IMR-90 (cell line): ENCODE measurements around the gene CEACAM20. TPM values are rescaled to one million over a fixed set of nuclear protein-coding genes. Genes with fewer than 3 reads are reported as not detected.
A peak's percentile ranks its signal among the peaks of the same experiment; 100 is the strongest.

Source experiments
- ATAC-seq: fragments of 200-7000 bp; cut with Tn5 transposase; 2 replicates; pipeline ENCODE4 v1.9.1; 2020; ENCODE audit warnings: low read depth, mild to moderate bottlenecking, moderate library complexity
- BruUV-seq: library from RNA; stranded (reverse); fragments of 400-500 nt; replicated peaks from 2 replicates; lab custom pipeline; 2021; lab: Mats Ljungman, UMichigan
- CTCF ChIA-PET: fragments of 300-600 bp; formaldehyde crosslinking; extraction: SDS; loops from one replicate; lab custom pipeline; 2021; ENCODE audit warnings: antibody characterized with exemption; lab: Yijun Ruan, JAX
- POLR2A ChIA-PET: fragments of 300-600 bp; sonication (Branson Sonifier 250); formaldehyde crosslinking; loops from one replicate; lab custom pipeline; 2022; ENCODE audit warnings: antibody characterized with exemption; ENCODE audit not compliant: unreplicated experiment; lab: Charles Lee
- DNase-seq: peaks from one replicate; pipeline ENCODE4 v3.0.0; 2013
- H2AFZ ChIP-seq: replicated peaks from 2 replicates; pipeline ENCODE3; 2013; ENCODE audit warnings: low read length, mild to moderate bottlenecking; ENCODE audit not compliant: poor library complexity
- H2AK5ac ChIP-seq: 2 replicates; pipeline ENCODE4 v1.6.1; 2013; ENCODE audit warnings: low read depth, low read length, inconsistent platforms
- H2AK9ac ChIP-seq: replicated peaks from 2 replicates; pipeline ENCODE3; 2013; ENCODE audit warnings: mild to moderate bottlenecking, low read depth, low read length, moderate library complexity; ENCODE audit not compliant: poor library complexity
- H2BK120ac ChIP-seq: 2 replicates; pipeline ENCODE4 v1.6.1; 2013; ENCODE audit warnings: low read depth, low read length, inconsistent platforms
- H2BK15ac ChIP-seq: 3 replicates; pipeline ENCODE4 v1.6.1; 2013; ENCODE audit warnings: low read depth, low read length, inconsistent platforms
- H2BK20ac ChIP-seq: 2 replicates; pipeline ENCODE4 v1.6.1; 2013; ENCODE audit warnings: low read depth, mild to moderate bottlenecking, inconsistent platforms, low read length, moderate library complexity
- H2BK5ac ChIP-seq: 2 replicates; pipeline ENCODE4 v1.6.1; 2013; ENCODE audit warnings: mild to moderate bottlenecking, low read depth, low read length, inconsistent platforms; ENCODE audit not compliant: poor library complexity, severe bottlenecking
- H3K14ac ChIP-seq: replicated peaks from 2 replicates; pipeline ENCODE4 v1.6.1; 2013; ENCODE audit warnings: low read depth, low read length, inconsistent platforms
- H3K18ac ChIP-seq: 2 replicates; pipeline ENCODE4 v1.6.1; 2013; ENCODE audit warnings: low read depth, low read length, control low read depth
- H3K23ac ChIP-seq: 2 replicates; pipeline ENCODE4 v1.6.1; 2013; ENCODE audit warnings: low read depth, low read length, inconsistent platforms
- H3K27ac ChIP-seq: 2 replicates; pipeline ENCODE4 v1.5.1; 2013; ENCODE audit warnings: mild to moderate bottlenecking, control low read depth, low read length; ENCODE audit not compliant: insufficient read depth
- H3K27me3 ChIP-seq: 2 replicates; pipeline ENCODE4 v1.6.1; 2013; ENCODE audit warnings: low read length; ENCODE audit not compliant: control insufficient read depth, insufficient read depth
- H3K36me3 ChIP-seq: 2 replicates; pipeline ENCODE4 v1.6.1; 2013; ENCODE audit warnings: low read length, mixed read lengths; ENCODE audit not compliant: control insufficient read depth, insufficient read depth
- H3K4ac ChIP-seq: 2 replicates; pipeline ENCODE4 v1.6.1; 2013; ENCODE audit warnings: low read depth, low read length, inconsistent platforms
- H3K4me1 ChIP-seq: 2 replicates; pipeline ENCODE4 v1.6.1; 2013; ENCODE audit warnings: low read length, mixed read lengths; ENCODE audit not compliant: control insufficient read depth, insufficient read depth
- H3K4me2 ChIP-seq: 2 replicates; pipeline ENCODE4 v1.6.1; 2013; ENCODE audit warnings: low read depth, mild to moderate bottlenecking, control low read depth, low read length, moderate library complexity
- H3K4me3 ChIP-seq: 2 replicates; pipeline ENCODE4 v1.5.1; 2013; ENCODE audit warnings: low read depth, mild to moderate bottlenecking, control low read depth, low read length, moderate library complexity; ENCODE audit not compliant: insufficient read depth
- H3K56ac ChIP-seq: 2 replicates; pipeline ENCODE4 v1.6.1; 2013; ENCODE audit warnings: low read length, inconsistent platforms; ENCODE audit not compliant: insufficient read depth; ENCODE audit errors: extremely low read depth
- H3K79me1 ChIP-seq, 2 experiments: 2 replicates each; pipeline ENCODE4 v1.6.1; 2013; ENCODE audit warnings: low read length in 2 of 2, inconsistent platforms in 1 of 2, low read depth in 1 of 2
- H3K9ac ChIP-seq: 2 replicates; pipeline ENCODE4 v1.6.1; 2013; ENCODE audit warnings: low read depth, low read length, control low read depth
- H3K9me1 ChIP-seq: 2 replicates; pipeline ENCODE4 v1.6.1; 2013; ENCODE audit warnings: low read length, inconsistent platforms; ENCODE audit not compliant: insufficient read depth
- H3K9me3 ChIP-seq: 2 replicates; pipeline ENCODE4 v1.6.1; 2013; ENCODE audit warnings: low read length; ENCODE audit not compliant: control insufficient read depth, insufficient read depth
- H4K20me1 ChIP-seq: 2 replicates; pipeline ENCODE4 v1.6.1; 2013; ENCODE audit warnings: low read length, inconsistent platforms; ENCODE audit not compliant: insufficient read depth
- H4K5ac ChIP-seq: 2 replicates; pipeline ENCODE4 v1.6.1; 2013; ENCODE audit warnings: mild to moderate bottlenecking, low read depth, low read length, control low read depth
- H4K8ac ChIP-seq, 2 experiments: 2 replicates each; pipeline ENCODE4 v1.6.1; 2013; ENCODE audit warnings: low read depth in 2 of 2, low read length in 2 of 2, control low read depth in 1 of 2, inconsistent platforms in 1 of 2
- H4K91ac ChIP-seq: 2 replicates; pipeline ENCODE4 v1.6.1; 2013; ENCODE audit warnings: low read depth, low read length, inconsistent platforms; ENCODE audit not compliant: insufficient read depth
- CEBPB ChIP-seq: IDR thresholded peaks from 2 replicates; pipeline ENCODE4 v1.6.1; 2012; ENCODE audit warnings: low read depth, low read length, improper control_type of control experiment
- CHD1 ChIP-seq: IDR thresholded peaks from 2 replicates; pipeline ENCODE4 v1.6.1; 2012; ENCODE audit warnings: low read depth, low read length, improper control_type of control experiment
- FOS ChIP-seq: fragments of 150-350 bp; IDR thresholded peaks from 2 replicates; pipeline ENCODE4 v1.6.1; 2016; ENCODE audit warnings: low read depth, low read length
- MAFK ChIP-seq: IDR thresholded peaks from 2 replicates; pipeline ENCODE4 v1.6.1; 2012; ENCODE audit warnings: low read depth, low read length, improper control_type of control experiment
- MAZ ChIP-seq: IDR thresholded peaks from 2 replicates; pipeline ENCODE4 v1.6.1; 2012; ENCODE audit warnings: low read depth, mild to moderate bottlenecking, low read length, improper control_type of control experiment, moderate library complexity, borderline replicate concordance
- MXI1 ChIP-seq: IDR thresholded peaks from 2 replicates; pipeline ENCODE4 v1.6.1; 2012; ENCODE audit warnings: low read depth, mild to moderate bottlenecking, low read length, moderate library complexity, borderline replicate concordance
- NFE2L2 ChIP-seq: fragments of 150-350 bp; IDR thresholded peaks from 2 replicates; pipeline ENCODE4 v1.6.1; 2016; ENCODE audit warnings: low read depth, mild to moderate bottlenecking, low read length
- POLR2A ChIP-seq: IDR thresholded peaks from 2 replicates; pipeline ENCODE4 v1.6.1; 2012; ENCODE audit warnings: mild to moderate bottlenecking, low read depth, low read length
- RAD21 ChIP-seq: IDR thresholded peaks from 2 replicates; pipeline ENCODE4 v1.6.1; 2012; ENCODE audit warnings: low read length, improper control_type of control experiment
- RCOR1 ChIP-seq: IDR thresholded peaks from 2 replicates; pipeline ENCODE4 v1.6.1; 2012; ENCODE audit warnings: mild to moderate bottlenecking, low read length, improper control_type of control experiment; ENCODE audit not compliant: insufficient replicate concordance
- SMC3 ChIP-seq: fragments of 150-350 bp; IDR thresholded peaks from 2 replicates; pipeline ENCODE4 v1.6.1; 2016; ENCODE audit warnings: low read depth, mild to moderate bottlenecking, antibody characterized with exemption, low read length, moderate library complexity
- WGBS, 2 experiments: methylation state at CpG; one replicate each; pipeline versions ENCODE4 v1.1.5 to v1.1.7; 2013; ENCODE audit warnings: missing lambda C conversion rate in 2 of 2; ENCODE audit not compliant: insufficient read length in 1 of 2; ENCODE audit errors: extremely low coverage in 2 of 2; 5-methylcytosine and 5-hydroxymethylcytosine counted together
- dilution Hi-C: fragments of 300-500 bp; cut with HindIII; formaldehyde crosslinking; loops from one replicate; pipeline ENCODE4 v1.14.3; 2018; ENCODE audit warnings: low sequenced_read_pairs; ENCODE audit not compliant: unreplicated experiment
- in situ Hi-C: fragments of 300-500 bp; cut with MboI; formaldehyde crosslinking; loops from 3 replicates; pipeline ENCODE4 v1.14.3; 2019; ENCODE audit warnings: low sequenced_read_pairs, inconsistent platforms, mixed read lengths
- intact Hi-C: fragments of 100-400 bp; cut with micrococcal nuclease; formaldehyde crosslinking; loops from 2 replicates; pipeline ENCODE4 v1.10.0; 2022
- polyA plus RNA-seq, 3 experiments: library from polyadenylated mRNA; depleted of rRNA; stranded (reverse); fragments of >200 nt; gene quantifications; 2 replicates each; pipeline ENCODE4 v1.2.3, GENCODE V29; 2012; ENCODE audit warnings: low replicate concordance in 1 of 3
- total RNA-seq: library from RNA; depleted of rRNA; stranded (reverse); fragments of >200 nt; gene quantifications from 2 replicates; pipeline ENCODE4 v1.2.3, GENCODE V29; 2012
- TF ChIP-seq, protein P1 (sequence below): fragments of 150-350 bp; IDR thresholded peaks from 2 replicates; pipeline ENCODE4 v1.6.1; 2016; ENCODE audit warnings: low read depth, mild to moderate bottlenecking, low read length, moderate library complexity, borderline replicate concordance
- TF ChIP-seq, protein P2 (sequence below): fragments of 150-350 bp; IDR thresholded peaks from 2 replicates; pipeline ENCODE4 v1.6.1; 2017; ENCODE audit warnings: mild to moderate bottlenecking, antibody characterized with exemption, low read length, low read depth
- TF ChIP-seq, protein P3 (sequence below): conservative IDR thresholded peaks from 2 replicates; pipeline ENCODE4 v1.5.1; 2012; ENCODE audit warnings: mild to moderate bottlenecking, low read depth, low read length, improper control_type of control experiment

CEACAM20 gene
- total and polyA plus RNA-seq, 2 of the 4 experiments (the other 2 are of a cell fraction) = not detected

DNA sequence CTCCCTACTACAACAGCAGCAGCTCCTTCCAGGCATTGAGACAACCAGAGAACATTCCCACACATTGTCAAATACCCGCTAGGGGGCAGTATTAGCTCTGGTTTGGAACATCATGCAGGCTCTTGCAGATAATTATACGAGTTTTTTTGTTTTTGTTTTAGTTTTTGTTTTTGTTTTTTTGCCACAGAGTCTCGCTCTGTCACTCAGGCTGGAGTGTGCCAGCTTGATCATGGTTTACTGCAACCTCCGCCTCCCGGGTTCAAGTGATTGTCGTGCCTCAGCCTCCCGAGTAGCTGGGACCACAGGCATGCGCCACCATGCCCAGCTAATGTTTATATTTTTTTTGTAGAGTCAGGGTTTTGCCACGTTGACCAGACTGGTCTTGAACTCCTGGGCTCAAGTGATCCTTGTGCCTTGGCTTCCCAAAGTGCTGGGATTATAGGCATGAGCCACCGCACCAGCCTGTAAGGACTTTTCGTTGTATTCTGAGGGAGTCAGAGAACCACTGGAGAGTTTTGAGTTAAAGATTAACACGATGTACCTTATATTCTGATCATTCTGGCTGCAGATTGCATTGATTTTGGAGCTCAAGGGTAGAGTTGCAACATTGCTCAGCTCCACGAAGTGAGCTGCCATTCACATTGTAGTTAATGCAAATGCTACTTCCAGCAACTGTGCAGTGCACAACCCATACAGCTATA, 41.7 kb upstream of the CEACAM20 start:
- 69% methylated on average over 9 of the region's 13 CpGs; no CpG with 5 or more reads in 1 of the 2 experiments for WGBS, 2 experiments
- CTCF ChIA-PET = interaction anchor here (0.5 to 2.5 kb wide), 17 partner anchors 17 to 200 kb away, joined by 3 to 16 read pairs (median 5); no protein-coding TSS in a partner anchor
- H3K23ac ChIP-seq = no peak overlapping the region
- no peaks in the 10 kb centered on the region for H4K20me1 ChIP-seq
- no peak overlapping the region for H2BK5ac ChIP-seq
- H4K8ac ChIP-seq = no peak overlapping the region
- H3K27me3 ChIP-seq = peaks cover 8% of the 10 kb centered on the region
- dilution Hi-C loops = no loop called here
- H4K91ac ChIP-seq = no peak overlapping the region
- peak overlapping the region; percentile 32; the same call in 1 of the 2 replicates for H2BK120ac ChIP-seq
- intact Hi-C loops = loop anchor here (1.0 to 10.0 kb wide), 5 partner anchors 86 to 384 kb away; partner anchors contain the start of genes CLPTM1 and NECTIN2
- H3K18ac ChIP-seq = no peak overlapping the region
- no peak overlapping the region for H3K56ac ChIP-seq
- no peak overlapping the region for H4K5ac ChIP-seq
- DNase-seq = peak; percentile 82
- POLR2A ChIA-PET = interaction anchor here (1.0 kb wide), 1 partner anchor 77 kb away, joined by 3 read pairs; no protein-coding TSS in a partner anchor
- H3K4ac ChIP-seq = 0 out of 2 replicates have a peak overlapping the region, but pooled peaks have one; percentile 36
- 0 out of 2 replicates have a peak overlapping the region, but pooled peaks have one; percentile 4 for H3K14ac ChIP-seq
- H2BK15ac ChIP-seq = peak overlapping the region; percentile 15; the same call in 1 of the 3 replicates
- no TSS peak for BruUV-seq
- H2AK5ac ChIP-seq = peak overlapping the region; percentile 57; the same call in 1 of the 2 replicates
- peak; percentile 88 for ATAC-seq
- H3K4me2 ChIP-seq = no peak overlapping the region
- H2BK20ac ChIP-seq = no peak overlapping the region
- H3K79me1 ChIP-seq = no peaks in the 10 kb centered on the region
- no peak overlapping the region for H3K4me3 ChIP-seq
- no peaks in the 10 kb centered on the region for H3K36me3 ChIP-seq
- H3K9me3 ChIP-seq = no peaks in the 10 kb centered on the region
- in situ Hi-C loops = loop anchor here (5.0 to 25.0 kb wide), 3 partner anchors 86 to 271 kb away; partner anchors contain the start of gene CBLC
- H2AFZ ChIP-seq = no peak overlapping the region
- no peaks in the 10 kb centered on the region; the same call in 1 of the 2 replicates for H3K9me1 ChIP-seq
- no peak overlapping the region for H2AK9ac ChIP-seq
- peaks cover 3% of the 10 kb centered on the region; the same call in 1 of the 2 replicates for H3K4me1 ChIP-seq
- no peak overlapping the region for H3K9ac ChIP-seq
- H3K27ac ChIP-seq = no peak overlapping the region
- TF ChIP-seq MXI1 = no peak
- TF ChIP-seq POLR2A = no peak
- TF ChIP-seq, protein P1, sequence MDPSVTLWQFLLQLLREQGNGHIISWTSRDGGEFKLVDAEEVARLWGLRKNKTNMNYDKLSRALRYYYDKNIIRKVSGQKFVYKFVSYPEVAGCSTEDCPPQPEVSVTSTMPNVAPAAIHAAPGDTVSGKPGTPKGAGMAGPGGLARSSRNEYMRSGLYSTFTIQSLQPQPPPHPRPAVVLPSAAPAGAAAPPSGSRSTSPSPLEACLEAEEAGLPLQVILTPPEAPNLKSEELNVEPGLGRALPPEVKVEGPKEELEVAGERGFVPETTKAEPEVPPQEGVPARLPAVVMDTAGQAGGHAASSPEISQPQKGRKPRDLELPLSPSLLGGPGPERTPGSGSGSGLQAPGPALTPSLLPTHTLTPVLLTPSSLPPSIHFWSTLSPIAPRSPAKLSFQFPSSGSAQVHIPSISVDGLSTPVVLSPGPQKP = no peak
- no peak for TF ChIP-seq MAFK
- TF ChIP-seq SMC3 = peak; percentile 78
- TF ChIP-seq, protein P2, sequence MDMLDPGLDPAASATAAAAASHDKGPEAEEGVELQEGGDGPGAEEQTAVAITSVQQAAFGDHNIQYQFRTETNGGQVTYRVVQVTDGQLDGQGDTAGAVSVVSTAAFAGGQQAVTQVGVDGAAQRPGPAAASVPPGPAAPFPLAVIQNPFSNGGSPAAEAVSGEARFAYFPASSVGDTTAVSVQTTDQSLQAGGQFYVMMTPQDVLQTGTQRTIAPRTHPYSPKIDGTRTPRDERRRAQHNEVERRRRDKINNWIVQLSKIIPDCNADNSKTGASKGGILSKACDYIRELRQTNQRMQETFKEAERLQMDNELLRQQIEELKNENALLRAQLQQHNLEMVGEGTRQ = no peak
- TF ChIP-seq RCOR1 = no peak
- peak; percentile 84 for TF ChIP-seq RAD21
- TF ChIP-seq MAZ = no peak
- TF ChIP-seq, protein P3, sequence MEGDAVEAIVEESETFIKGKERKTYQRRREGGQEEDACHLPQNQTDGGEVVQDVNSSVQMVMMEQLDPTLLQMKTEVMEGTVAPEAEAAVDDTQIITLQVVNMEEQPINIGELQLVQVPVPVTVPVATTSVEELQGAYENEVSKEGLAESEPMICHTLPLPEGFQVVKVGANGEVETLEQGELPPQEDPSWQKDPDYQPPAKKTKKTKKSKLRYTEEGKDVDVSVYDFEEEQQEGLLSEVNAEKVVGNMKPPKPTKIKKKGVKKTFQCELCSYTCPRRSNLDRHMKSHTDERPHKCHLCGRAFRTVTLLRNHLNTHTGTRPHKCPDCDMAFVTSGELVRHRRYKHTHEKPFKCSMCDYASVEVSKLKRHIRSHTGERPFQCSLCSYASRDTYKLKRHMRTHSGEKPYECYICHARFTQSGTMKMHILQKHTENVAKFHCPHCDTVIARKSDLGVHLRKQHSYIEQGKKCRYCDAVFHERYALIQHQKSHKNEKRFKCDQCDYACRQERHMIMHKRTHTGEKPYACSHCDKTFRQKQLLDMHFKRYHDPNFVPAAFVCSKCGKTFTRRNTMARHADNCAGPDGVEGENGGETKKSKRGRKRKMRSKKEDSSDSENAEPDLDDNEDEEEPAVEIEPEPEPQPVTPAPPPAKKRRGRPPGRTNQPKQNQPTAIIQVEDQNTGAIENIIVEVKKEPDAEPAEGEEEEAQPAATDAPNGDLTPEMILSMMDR = peak; percentile 85
- TF ChIP-seq NFE2L2 = no peak
- no peak for TF ChIP-seq CHD1
- no peak for TF ChIP-seq FOS
- TF ChIP-seq CEBPB = no peak
